Gastroesophageal sphincter (tissue), 4 donors: ENCODE measurements around the gene GABRB3. TPM values are rescaled to one million over a fixed set of nuclear protein-coding genes. Genes with fewer than 3 reads are reported as not detected.

Source experiments
- ATAC-seq: fragments of 150-250 bp; one replicate; pipeline ENCODE4 v1.9.1; 2016; ENCODE audit warnings: mild to moderate bottlenecking, moderate library complexity
- H3K27ac ChIP-seq, 4 donors: fragments of 200-600 bp; sonication (generic) in 3 of 4; 1 replicate in 3 of 4; 2 replicates in 1 of 4; pipeline ENCODE4 v1.5.1; 2016 to 2019
- H3K27me3 ChIP-seq: fragments of 200-600 bp; sonication (generic); one replicate; pipeline ENCODE4 v1.5.1; 2019
- H3K36me3 ChIP-seq, 2 donors: fragments of 200-600 bp; sonication (generic); one replicate each; pipeline ENCODE4 v1.5.1; 2019; ENCODE audit warnings: control low read depth in 1 of 2
- H3K4me1 ChIP-seq, 3 donors: fragments of 200-600 bp; sonication (generic); 1 replicate in 2 of 3; 2 replicates in 1 of 3; pipeline ENCODE4 v1.5.1; 2016 to 2019; ENCODE audit warnings: control low read depth in 2 of 3
- H3K4me3 ChIP-seq, 2 donors: fragments of 200-600 bp; sonication (generic); one replicate each; pipeline ENCODE4 v1.5.1; 2019; ENCODE audit warnings: mild to moderate bottlenecking in 1 of 2, moderate library complexity in 1 of 2
- H3K9me3 ChIP-seq, 3 donors: fragments of 200-600 bp; sonication (generic); one replicate each; pipeline ENCODE4 v1.5.1; 2017 to 2019; ENCODE audit warnings: control low read depth in 2 of 3
- EP300 ChIP-seq: sonication (generic); formaldehyde crosslinking; IDR thresholded peaks from one replicate; pipeline ENCODE4 v1.6.1; 2017; ENCODE audit warnings: antibody characterized with exemption, mild to moderate bottlenecking
- POLR2A ChIP-seq, 2 donors: fragments of 450-650 bp; IDR thresholded peaks; one replicate each; pipeline ENCODE4 v1.6.1; 2017; ENCODE audit warnings: antibody characterized with exemption in 2 of 2, mild to moderate bottlenecking in 2 of 2, moderate library complexity in 1 of 2
- POLR2AphosphoS5 ChIP-seq: sonication (generic); formaldehyde crosslinking; IDR thresholded peaks from one replicate; pipeline ENCODE4 v1.6.1; 2017; ENCODE audit warnings: antibody characterized with exemption
- WGBS, 2 donors: methylation state at CpG; one replicate each; pipeline ENCODE4 v1.1.5; 2018; ENCODE audit warnings: low coverage in 1 of 2; 5-methylcytosine and 5-hydroxymethylcytosine counted together
- total RNA-seq, 4 donors: library from RNA; depleted of rRNA; stranded (reverse); fragments of >200 nt; gene quantifications; one replicate each; pipeline ENCODE4 v1.1.0, GENCODE V29; 2016
- TF ChIP-seq, protein P1 (sequence below), 4 experiments: fragments of 200-600 bp in 2 of 4; fragments of 450-650 bp in 2 of 4; sonication (generic) in 1 of 4; IDR thresholded peaks; one replicate each; pipeline ENCODE4 v1.5.1; 2017 to 2019; ENCODE audit warnings: antibody characterized with exemption in 4 of 4, mild to moderate bottlenecking in 2 of 4, moderate library complexity in 2 of 4

Gene GABRB3
- total RNA-seq, 4 donors from 2014 or later, result 2.4 to 4.3 (median 3.6) TPM

DNA sequence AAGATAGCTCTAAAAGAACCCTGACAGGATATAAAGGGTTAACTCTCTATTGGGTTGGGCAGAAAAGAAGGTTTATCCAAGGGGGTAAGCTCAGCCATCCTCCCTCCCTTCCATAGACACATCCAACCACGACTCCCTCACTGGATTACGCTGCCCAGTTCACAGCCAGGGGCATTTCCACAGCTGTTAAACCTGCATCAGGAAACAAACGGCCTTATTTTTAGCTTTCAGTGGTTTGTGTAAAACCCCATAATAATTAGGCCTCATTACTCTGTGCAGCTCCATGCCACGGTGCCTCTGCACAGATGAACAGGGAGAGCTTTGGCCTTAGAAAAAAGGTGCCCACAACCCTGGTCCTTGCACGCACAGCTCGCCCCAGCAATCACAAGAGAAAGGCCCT lies 110.6 kb downstream of the GABRB3 start:
- H3K4me3 ChIP-seq, result no peak overlapping the region
- WGBS, 2 donors, result 34% methylated on average over 3 of the region's 6 CpGs; no CpG with 5 or more reads in 1 of the 2 donors
- TF ChIP-seq EP300, result no peak
- TF ChIP-seq, protein P1, sequence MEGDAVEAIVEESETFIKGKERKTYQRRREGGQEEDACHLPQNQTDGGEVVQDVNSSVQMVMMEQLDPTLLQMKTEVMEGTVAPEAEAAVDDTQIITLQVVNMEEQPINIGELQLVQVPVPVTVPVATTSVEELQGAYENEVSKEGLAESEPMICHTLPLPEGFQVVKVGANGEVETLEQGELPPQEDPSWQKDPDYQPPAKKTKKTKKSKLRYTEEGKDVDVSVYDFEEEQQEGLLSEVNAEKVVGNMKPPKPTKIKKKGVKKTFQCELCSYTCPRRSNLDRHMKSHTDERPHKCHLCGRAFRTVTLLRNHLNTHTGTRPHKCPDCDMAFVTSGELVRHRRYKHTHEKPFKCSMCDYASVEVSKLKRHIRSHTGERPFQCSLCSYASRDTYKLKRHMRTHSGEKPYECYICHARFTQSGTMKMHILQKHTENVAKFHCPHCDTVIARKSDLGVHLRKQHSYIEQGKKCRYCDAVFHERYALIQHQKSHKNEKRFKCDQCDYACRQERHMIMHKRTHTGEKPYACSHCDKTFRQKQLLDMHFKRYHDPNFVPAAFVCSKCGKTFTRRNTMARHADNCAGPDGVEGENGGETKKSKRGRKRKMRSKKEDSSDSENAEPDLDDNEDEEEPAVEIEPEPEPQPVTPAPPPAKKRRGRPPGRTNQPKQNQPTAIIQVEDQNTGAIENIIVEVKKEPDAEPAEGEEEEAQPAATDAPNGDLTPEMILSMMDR (IDR thresholded peaks at IDR 0.05), result no peak
- TF ChIP-seq POLR2A (IDR thresholded peaks at IDR 0.05), result no peak
- TF ChIP-seq POLR2AphosphoS5, result no peak
- no peaks in the 10 kb centered on the region for H3K9me3 ChIP-seq
- H3K27ac ChIP-seq, result no peak overlapping the region
- H3K4me1 ChIP-seq, result peaks cover 0 to 20% (median 0%) of the 10 kb centered on the region in 3 donors
- ATAC-seq, result no peak
- no peaks in the 10 kb centered on the region for H3K27me3 ChIP-seq
- H3K36me3 ChIP-seq, result no peaks in the 10 kb centered on the region

DNA sequence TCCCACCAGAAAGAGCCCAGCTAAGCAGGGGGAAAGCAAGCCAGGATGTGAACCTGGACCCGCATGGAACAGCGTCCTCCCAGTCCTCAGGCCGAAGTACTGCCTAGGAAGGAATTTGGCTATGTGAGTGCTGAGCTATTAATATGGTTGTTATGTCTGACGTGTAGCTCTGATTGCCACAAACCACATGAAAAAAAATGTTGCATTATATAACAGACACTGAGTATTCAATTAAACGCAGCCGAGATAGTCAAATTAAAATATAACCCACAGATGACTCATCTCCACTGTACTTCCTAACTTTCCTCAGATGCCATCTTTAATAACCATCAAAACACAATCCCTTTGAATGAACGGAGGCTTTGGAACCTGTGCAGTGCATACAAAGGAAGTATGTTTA lies 111.1 kb downstream of the GABRB3 start:
- Histone ChIP-seq H3K27me3 (no peaks in the 10 kb centered on the region), H3K36me3 (no peaks in the 10 kb centered on the region), H3K9me3 (no peaks in the 10 kb centered on the region), H3K4me3 (no peak overlapping the region), H3K27ac (no peak overlapping the region), H3K4me1 (peaks cover 0 to 15% (median 0%) of the 10 kb centered on the region in 3 donors)
- ATAC-seq, result no peak
- 59 to 75% methylated on average over 7 of the region's 7 CpGs for WGBS, 2 donors
- no peak for TF ChIP-seq POLR2AphosphoS5
- TF ChIP-seq, protein P1 (IDR thresholded peaks at IDR 0.05), result no peak
- TF ChIP-seq POLR2A (IDR thresholded peaks at IDR 0.05), result no peak
- no peak for TF ChIP-seq EP300

DNA sequence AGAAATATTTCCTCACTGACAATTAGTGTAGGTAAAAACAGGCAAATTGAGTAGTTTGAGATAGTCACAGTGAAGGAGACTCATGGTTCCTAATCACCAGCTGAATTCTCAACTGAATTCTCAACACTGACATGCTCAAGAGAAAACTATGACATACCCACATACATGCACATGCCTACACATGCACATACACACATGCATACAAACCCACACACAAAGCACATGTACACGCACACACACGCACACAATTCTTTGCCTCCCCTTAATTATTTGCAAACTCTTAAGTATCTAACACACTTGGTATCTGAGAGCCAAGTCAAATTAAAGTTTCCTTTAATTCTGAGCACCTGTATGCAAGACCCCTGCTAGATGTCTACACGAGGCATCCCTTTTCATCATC lies 111.8 kb downstream of the GABRB3 start:
- no peak overlapping the region for H3K27ac ChIP-seq
- H3K36me3 ChIP-seq, result no peaks in the 10 kb centered on the region
- no peaks in the 10 kb centered on the region for H3K9me3 ChIP-seq
- no peak overlapping the region for H3K4me3 ChIP-seq
- WGBS, 2 donors, result 58 to 72% methylated on average over 3 of the region's 3 CpGs
- no peak for ATAC-seq
- TF ChIP-seq EP300 (no peak), POLR2AphosphoS5 (no peak), POLR2A (IDR thresholded peaks at IDR 0.05) (no peak)
- TF ChIP-seq, protein P1 (IDR thresholded peaks at IDR 0.05), result no peak
- H3K4me1 ChIP-seq, result peaks cover 0 to 8% (median 0%) of the 10 kb centered on the region in 3 donors
- H3K27me3 ChIP-seq, result no peaks in the 10 kb centered on the region

DNA sequence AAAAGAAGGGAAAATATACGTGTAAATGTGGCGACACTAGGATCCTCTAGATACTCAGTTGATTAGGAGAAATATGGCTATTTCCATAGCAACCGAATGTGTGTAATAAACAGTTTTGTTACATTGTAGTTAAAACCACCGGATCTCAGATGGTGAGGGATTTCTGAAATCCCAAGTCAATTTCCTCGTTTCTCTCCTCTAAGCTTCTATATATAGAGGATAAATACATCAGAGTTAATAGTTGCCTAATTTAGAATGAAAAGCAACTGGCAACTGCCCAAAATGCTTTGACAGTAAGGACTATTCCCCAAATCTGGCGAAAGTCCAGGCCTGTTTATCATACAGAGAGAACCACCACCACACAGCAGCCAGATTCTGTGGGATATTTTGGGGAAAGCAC lies 112.6 kb downstream of the GABRB3 start:
- WGBS, 2 donors, result 42 to 56% methylated on average over 5 to 6 of the region's 6 CpGs
- no peaks in the 10 kb centered on the region for H3K36me3 ChIP-seq
- no peaks in the 10 kb centered on the region for H3K9me3 ChIP-seq
- H3K27me3 ChIP-seq, result no peaks in the 10 kb centered on the region
- H3K4me1 ChIP-seq, result no peaks in the 10 kb centered on the region
- TF ChIP-seq EP300 (no peak), POLR2AphosphoS5 (no peak)
- no peak overlapping the region for H3K4me3 ChIP-seq
- H3K27ac ChIP-seq, result no peak overlapping the region
- ATAC-seq, result no peak

DNA sequence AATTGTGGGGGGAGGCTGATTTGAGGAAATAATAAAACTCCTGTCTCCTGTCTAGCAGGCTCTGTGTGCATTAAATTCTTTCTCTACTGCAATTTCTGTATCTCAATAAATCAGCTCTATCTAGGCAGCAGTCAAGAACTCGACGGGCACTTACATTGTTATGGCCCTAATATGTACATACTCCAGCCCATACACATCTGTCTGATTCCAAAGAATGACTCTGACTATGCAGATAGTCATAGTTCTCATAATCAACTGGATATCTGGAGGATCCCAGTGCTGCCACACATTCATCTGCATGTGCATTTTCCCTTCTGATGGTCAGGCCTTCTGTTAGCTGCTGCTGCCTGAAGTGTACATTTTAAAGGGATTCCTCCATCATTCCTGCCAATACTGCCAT lies 114.6 kb downstream of the GABRB3 start:
- H3K9me3 ChIP-seq, result peaks cover 0 to 2% (median 0%) of the 10 kb centered on the region in 3 donors
- no peak overlapping the region for H3K27ac ChIP-seq
- no peaks in the 10 kb centered on the region for H3K4me1 ChIP-seq
- TF ChIP-seq POLR2A (IDR thresholded peaks at IDR 0.05), result no peak
- no peak for TF ChIP-seq EP300
- TF ChIP-seq, protein P1 (IDR thresholded peaks at IDR 0.05), result no peak
- no peak for TF ChIP-seq POLR2AphosphoS5
- no peaks in the 10 kb centered on the region for H3K36me3 ChIP-seq
- no peak for ATAC-seq
- WGBS, 2 donors, result 44 to 83% methylated on average over 2 of the region's 2 CpGs
- H3K4me3 ChIP-seq, result no peak overlapping the region
- no peaks in the 10 kb centered on the region for H3K27me3 ChIP-seq
